Right atrium auricular region (tissue), 2 donors: ENCODE results near the gene EXOC4. TPM values are rescaled to one million over a fixed set of nuclear protein-coding genes. Genes with fewer than 3 reads are reported as not detected.

ENCODE experiments used
- DNase-seq: peaks from one replicate; pipeline ENCODE4 v3.0.0-alpha.2; 2019; ENCODE audit warnings: low spot score
- H3K27ac ChIP-seq, 2 donors: fragments of 200-600 bp; sonication (generic); 1 replicate in 1 of 2; 2 replicates in 1 of 2; pipeline ENCODE4 v1.5.1; 2016 to 2019
- H3K27me3 ChIP-seq, 2 donors: fragments of 200-600 bp; sonication (generic); one replicate each; pipeline versions ENCODE4 v1.5.1 to v1.6.0; 2017 to 2019
- H3K36me3 ChIP-seq: fragments of 200-600 bp; sonication (generic); one replicate; pipeline ENCODE4 v1.5.1; 2016
- H3K4me1 ChIP-seq, 2 donors: fragments of 200-600 bp; sonication (generic); one replicate each; pipeline versions ENCODE4 v1.5.1 to v1.6.0; 2017 to 2019
- H3K4me3 ChIP-seq, 2 donors: fragments of 200-600 bp; sonication (generic); 1 replicate in 1 of 2; 2 replicates in 1 of 2; pipeline ENCODE4 v1.5.1; 2017 to 2019; ENCODE audit warnings: mild to moderate bottlenecking in 1 of 2, moderate library complexity in 1 of 2
- H3K9me3 ChIP-seq, 2 donors: fragments of 200-600 bp; sonication (generic); one replicate each; pipeline ENCODE4 v1.5.1; 2019
- total RNA-seq, 2 donors: library from RNA; depleted of rRNA; stranded (reverse); fragments of >200 nt; gene quantifications; one replicate each; pipeline ENCODE4 v1.1.0, GENCODE V29; 2016
- TF ChIP-seq, protein P1 (sequence below), 2 donors: fragments of 200-600 bp; sonication (generic); IDR thresholded peaks; one replicate each; pipeline ENCODE4 v1.5.1; 2019; ENCODE audit warnings: antibody characterized with exemption in 2 of 2

The EXOC4 gene
- total RNA-seq, 2 donors from 2014 or later = 24.7 to 30.6 TPM

DNA sequence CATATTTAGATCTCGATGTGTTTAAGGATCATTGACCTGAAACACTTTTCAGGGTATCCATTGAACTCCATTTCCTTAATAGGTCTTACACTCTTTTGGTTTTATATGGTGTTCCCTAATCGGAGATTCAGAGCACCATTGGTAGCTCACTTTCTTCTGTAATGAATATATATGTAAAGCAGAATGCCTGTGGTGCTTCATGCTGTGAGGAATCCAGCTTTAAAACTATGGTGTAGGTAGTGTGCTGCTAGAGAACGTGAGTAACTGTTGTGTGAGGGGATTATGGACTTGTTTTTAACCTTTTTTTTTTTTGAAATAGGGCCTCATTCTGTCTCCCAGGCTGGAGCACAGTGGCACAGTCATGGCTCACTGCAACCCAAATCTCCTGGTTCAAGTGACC lies 497.4 kb downstream of the EXOC4 start:
- no peaks in the 10 kb centered on the region for H3K36me3 ChIP-seq
- H3K27me3 ChIP-seq = no peaks in the 10 kb centered on the region
- H3K4me3 ChIP-seq = no peak overlapping the region
- no peak for DNase-seq
- TF ChIP-seq, protein P1, sequence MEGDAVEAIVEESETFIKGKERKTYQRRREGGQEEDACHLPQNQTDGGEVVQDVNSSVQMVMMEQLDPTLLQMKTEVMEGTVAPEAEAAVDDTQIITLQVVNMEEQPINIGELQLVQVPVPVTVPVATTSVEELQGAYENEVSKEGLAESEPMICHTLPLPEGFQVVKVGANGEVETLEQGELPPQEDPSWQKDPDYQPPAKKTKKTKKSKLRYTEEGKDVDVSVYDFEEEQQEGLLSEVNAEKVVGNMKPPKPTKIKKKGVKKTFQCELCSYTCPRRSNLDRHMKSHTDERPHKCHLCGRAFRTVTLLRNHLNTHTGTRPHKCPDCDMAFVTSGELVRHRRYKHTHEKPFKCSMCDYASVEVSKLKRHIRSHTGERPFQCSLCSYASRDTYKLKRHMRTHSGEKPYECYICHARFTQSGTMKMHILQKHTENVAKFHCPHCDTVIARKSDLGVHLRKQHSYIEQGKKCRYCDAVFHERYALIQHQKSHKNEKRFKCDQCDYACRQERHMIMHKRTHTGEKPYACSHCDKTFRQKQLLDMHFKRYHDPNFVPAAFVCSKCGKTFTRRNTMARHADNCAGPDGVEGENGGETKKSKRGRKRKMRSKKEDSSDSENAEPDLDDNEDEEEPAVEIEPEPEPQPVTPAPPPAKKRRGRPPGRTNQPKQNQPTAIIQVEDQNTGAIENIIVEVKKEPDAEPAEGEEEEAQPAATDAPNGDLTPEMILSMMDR (IDR thresholded peaks at IDR 0.05) = no peak
- H3K4me1 ChIP-seq = no peaks in the 10 kb centered on the region
- no peaks in the 10 kb centered on the region for H3K9me3 ChIP-seq
- no peak overlapping the region for H3K27ac ChIP-seq

DNA sequence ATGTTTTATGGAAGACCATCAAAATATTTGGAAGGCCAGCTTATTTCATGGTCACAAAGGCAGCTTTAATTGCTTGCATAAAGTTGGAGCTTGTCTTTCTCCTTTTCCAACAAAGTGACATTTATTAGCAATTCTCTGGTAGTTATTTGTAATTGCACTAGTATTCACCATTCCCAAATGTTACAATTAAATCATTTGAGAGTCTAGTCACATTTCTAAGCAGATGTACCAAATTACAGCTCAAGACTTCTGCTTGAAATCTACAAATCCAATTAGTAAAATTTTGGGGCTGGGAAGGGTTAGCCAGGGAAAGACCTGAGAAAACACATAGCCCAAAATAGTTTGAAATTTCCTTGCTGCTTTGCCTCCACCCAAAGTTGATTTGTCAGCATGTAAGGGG lies 498.2 kb downstream of the EXOC4 start:
- Histone ChIP-seq H3K27me3 (no peaks in the 10 kb centered on the region), H3K9me3 (no peaks in the 10 kb centered on the region), H3K4me3 (no peak overlapping the region), H3K27ac (no peak overlapping the region), H3K36me3 (no peaks in the 10 kb centered on the region), H3K4me1 (no peaks in the 10 kb centered on the region)
- TF ChIP-seq, protein P1 (IDR thresholded peaks at IDR 0.05) = no peak
- DNase-seq = no peak

DNA sequence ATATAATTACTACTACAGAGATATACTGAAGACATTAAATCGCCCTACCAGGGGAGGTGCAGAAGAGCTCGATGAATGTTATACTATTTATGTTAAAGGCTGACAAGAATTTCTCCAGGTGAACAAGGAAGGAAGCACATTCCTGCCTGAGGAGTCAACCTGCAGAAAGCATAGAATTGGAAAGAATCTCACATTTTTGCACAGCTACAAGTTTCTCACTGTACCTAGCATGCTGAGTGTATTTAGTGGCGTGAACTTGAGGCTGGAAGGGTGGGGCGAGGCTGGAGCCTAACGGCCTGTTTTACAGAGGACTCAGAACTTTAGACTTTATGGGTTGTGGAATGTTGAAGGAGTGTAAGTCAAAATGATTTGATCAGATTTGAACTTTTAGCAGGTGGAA lies 500.6 kb downstream of the EXOC4 start:
- Histone ChIP-seq H3K27ac (no peak overlapping the region), H3K4me3 (no peak overlapping the region), H3K27me3 (no peaks in the 10 kb centered on the region), H3K4me1 (no peaks in the 10 kb centered on the region), H3K36me3 (no peaks in the 10 kb centered on the region), H3K9me3 (no peaks in the 10 kb centered on the region)
- DNase-seq = no peak
- TF ChIP-seq, protein P1 (IDR thresholded peaks at IDR 0.05) = no peak

DNA sequence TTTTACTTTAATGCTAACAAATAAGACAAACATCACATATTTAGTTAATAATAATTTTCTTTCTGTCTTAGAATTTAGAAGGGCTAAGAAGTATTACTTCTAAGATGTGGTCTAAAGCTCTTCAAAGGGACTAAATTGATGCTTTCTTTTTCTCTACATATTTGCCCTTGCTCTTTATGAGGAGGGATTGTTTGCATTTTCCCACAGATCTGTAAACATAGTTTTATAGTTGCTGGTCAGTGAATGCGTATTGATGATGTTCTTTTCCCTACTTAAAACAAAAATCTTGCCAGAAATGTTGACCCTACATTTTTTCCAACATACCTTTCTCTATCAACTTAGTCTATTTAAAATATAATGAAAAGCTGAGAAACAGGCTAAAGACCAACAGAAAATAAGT lies 501.8 kb downstream of the EXOC4 start:
- no peak for DNase-seq

DNA sequence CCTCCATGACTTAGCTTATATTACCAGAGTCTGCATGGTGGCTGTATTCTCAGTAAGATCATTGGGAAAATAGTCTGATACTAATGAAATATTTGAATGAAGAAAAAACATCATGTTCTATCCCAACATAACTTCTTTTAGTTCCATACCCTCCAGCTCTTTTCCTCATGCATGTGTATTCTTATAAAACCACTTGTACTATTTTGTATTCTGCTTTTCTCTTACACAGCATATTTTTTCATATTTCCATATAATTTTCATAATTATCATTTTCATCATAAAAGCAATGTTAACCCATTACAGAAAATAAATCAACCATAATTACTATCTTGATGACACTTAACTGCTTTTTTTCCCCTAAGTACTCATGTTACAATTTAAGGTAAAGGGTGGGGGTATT lies 503.0 kb downstream of the EXOC4 start:
- H3K27me3 ChIP-seq = no peaks in the 10 kb centered on the region
- TF ChIP-seq, protein P1 (IDR thresholded peaks at IDR 0.05) = no peak
- H3K4me1 ChIP-seq = no peaks in the 10 kb centered on the region
- H3K4me3 ChIP-seq = no peak overlapping the region
- no peak overlapping the region for H3K27ac ChIP-seq
- no peaks in the 10 kb centered on the region for H3K36me3 ChIP-seq
- no peaks in the 10 kb centered on the region for H3K9me3 ChIP-seq
- DNase-seq = no peak

More for the DNA sequence above, 501.8 kb downstream of the EXOC4 start:
- no peaks in the 10 kb centered on the region for H3K36me3 ChIP-seq
- no peak overlapping the region for H3K27ac ChIP-seq
- no peak overlapping the region for H3K4me3 ChIP-seq
- no peaks in the 10 kb centered on the region for H3K27me3 ChIP-seq
- no peaks in the 10 kb centered on the region for H3K9me3 ChIP-seq
- H3K4me1 ChIP-seq = no peaks in the 10 kb centered on the region
- TF ChIP-seq, protein P1 (IDR thresholded peaks at IDR 0.05) = no peak

DNA sequence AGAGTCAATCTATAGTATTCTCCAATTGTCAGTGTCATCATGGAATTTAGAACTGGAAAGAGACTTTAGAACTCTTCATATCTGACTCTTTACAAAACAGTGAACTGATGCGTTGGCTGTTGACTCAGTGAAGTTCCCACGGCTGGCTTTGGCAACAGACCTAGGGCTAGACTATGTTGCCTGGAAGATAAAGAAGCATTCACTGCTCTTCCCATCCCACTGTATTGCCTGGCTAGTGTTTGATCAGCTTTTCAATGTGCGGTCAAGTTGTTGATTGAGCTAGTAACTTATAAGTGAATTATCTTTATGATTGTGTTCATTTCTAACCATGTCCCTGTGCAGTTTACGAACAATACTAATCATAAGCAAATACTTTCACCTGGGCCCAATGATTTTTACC lies 508.6 kb downstream of the EXOC4 start:
- no peak overlapping the region for H3K4me3 ChIP-seq
- no peaks in the 10 kb centered on the region for H3K4me1 ChIP-seq
- no peak for DNase-seq
- no peaks in the 10 kb centered on the region for H3K36me3 ChIP-seq
- H3K9me3 ChIP-seq = no peaks in the 10 kb centered on the region
- H3K27me3 ChIP-seq = no peaks in the 10 kb centered on the region
- TF ChIP-seq, protein P1 (IDR thresholded peaks at IDR 0.05) = no peak
- no peak overlapping the region for H3K27ac ChIP-seq
